Measurements from ENCODE around the gene ACADVL. TPM values are rescaled to one million over a fixed set of nuclear protein-coding genes. Genes with fewer than 3 reads are reported as not detected.
A peak's percentile ranks its signal among the peaks of the same experiment; 100 is the strongest.

ACADVL gene
- polyA plus RNA-seq, 3 donors = 152 to 1,231 (median 154) TPM

GRCh38 chr17:7262935-7263800 is 43.4 kb downstream of the ACADVL start:
- peaks cover 0 to 12% (median 9%) of the 10 kb centered on the region in 7 donors for H3K9me3 Mint-ChIP-seq
- H3K36me3 ChIP-seq (replicated peaks in 1 of 2; ENCODE audit: control insufficient read depth in 1 of 2, insufficient read depth in 2 of 2, low read length in 2 of 2) = peaks cover 5 to 15% of the 10 kb centered on the region in 2 donors
- peak overlapping the region; percentile 71 for H2AFZ ChIP-seq (ENCODE audit: insufficient read depth, low read depth, low read length, poor library complexity, severe bottlenecking)
- no peak overlapping the region for H3K27ac ChIP-seq (ENCODE audit: low read depth in 1 of 2, low read length in 2 of 2)
- H3K27me3 ChIP-seq (ENCODE audit: control insufficient read depth in 2 of 2, insufficient read depth in 2 of 2, low read length in 2 of 2) = peaks cover 20 to 43% of the 10 kb centered on the region in 2 donors
- peaks cover 44 to 79% (median 69%) of the 10 kb centered on the region in 3 donors for H3K27me3 Mint-ChIP-seq (ENCODE audit: low read depth in 3 of 3)
- H4K20me1 ChIP-seq (ENCODE audit: insufficient read depth, low read length) = no peaks in the 10 kb centered on the region
- peaks cover 31 to 45% of the 10 kb centered on the region in 2 donors for H3K4me1 ChIP-seq (ENCODE audit: control insufficient read depth in 1 of 2, insufficient read depth in 2 of 2, low read length in 2 of 2)
- intact Hi-C loops (cut with micrococcal nuclease) = no loop called here
- no peak for TF ChIP-seq CTCF (IDR thresholded peaks at IDR 0.05)
- H3K4me3 Mint-ChIP-seq = peak overlapping the region; percentile 73 to 97
- peaks cover 0 to 7% of the 10 kb centered on the region in 2 donors for H3K9me3 ChIP-seq (replicated peaks in 1 of 2; ENCODE audit: control insufficient read depth in 1 of 2, insufficient read depth in 1 of 2, low read length in 2 of 2)
- peak overlapping the region; percentile 39 to 81 (median 42) for H3K4me3 ChIP-seq (replicated peaks in 1 of 3; ENCODE audit: low read depth in 2 of 3, low read length in 3 of 3)
- peaks cover 16 to 21% of the 10 kb centered on the region in 2 donors for H3K36me3 Mint-ChIP-seq
- DNase-seq = peak in 2 of 3 donors; percentile 49 to 50
- H3K4me1 Mint-ChIP-seq = peaks cover 44% of the 10 kb centered on the region
- H3K27ac Mint-ChIP-seq = peak overlapping the region in 3 of 7 donors; percentile 5 to 50 (median 19)
- peak overlapping the region; percentile 28 for H3K9ac ChIP-seq (ENCODE audit: insufficient read depth, low read length, poor library complexity, severe bottlenecking)
- no peaks in the 10 kb centered on the region for H3K79me2 ChIP-seq (ENCODE audit: insufficient read depth, low read length)
- 1% methylated on average over 19 of the region's 26 CpGs for WGBS (ENCODE audit: insufficient coverage)
- peak overlapping the region; percentile 97 for H3K4me2 ChIP-seq (replicated peaks; ENCODE audit: extremely low read depth, low read length, poor library complexity, severe bottlenecking)

GRCh38 chr17:7263801-7264078 is 44.0 kb downstream of the ACADVL start:
- H3K4me2 ChIP-seq (replicated peaks; ENCODE audit: extremely low read depth, low read length, poor library complexity, severe bottlenecking) = peak overlapping the region; percentile 97
- TF ChIP-seq CTCF (IDR thresholded peaks at IDR 0.05) = no peak
- intact Hi-C loops (cut with micrococcal nuclease) = no loop called here

More at GRCh38 chr17:7263801-7264078, 44.0 kb downstream of the ACADVL start:
- WGBS (ENCODE audit: insufficient coverage) = 33% methylated on average over 2 of the region's 4 CpGs
- Mint-ChIP-seq H3K27me3 (ENCODE audit: low read depth in 3 of 3) (peaks cover 44 to 81% (median 72%) of the 10 kb centered on the region in 3 donors), H3K9me3 (peaks cover 0 to 12% (median 9%) of the 10 kb centered on the region in 7 donors), H3K4me1 (peaks cover 42% of the 10 kb centered on the region), H3K4me3 (peak overlapping the region; percentile 73 to 97), H3K36me3 (peaks cover 11 to 15% of the 10 kb centered on the region in 2 donors), H3K27ac (no peak overlapping the region)
- H3K9ac ChIP-seq (ENCODE audit: insufficient read depth, low read length, poor library complexity, severe bottlenecking) = no peak overlapping the region
- no peak for DNase-seq
- H4K20me1 ChIP-seq (ENCODE audit: insufficient read depth, low read length) = no peaks in the 10 kb centered on the region
- peak overlapping the region; percentile 71 for H2AFZ ChIP-seq (ENCODE audit: insufficient read depth, low read depth, low read length, poor library complexity, severe bottlenecking)
- H3K27ac ChIP-seq (ENCODE audit: low read depth in 1 of 2, low read length in 2 of 2) = no peak overlapping the region
- H3K4me1 ChIP-seq (ENCODE audit: control insufficient read depth in 1 of 2, insufficient read depth in 2 of 2, low read length in 2 of 2) = peaks cover 31 to 44% of the 10 kb centered on the region in 2 donors
- H3K27me3 ChIP-seq (ENCODE audit: control insufficient read depth in 2 of 2, insufficient read depth in 2 of 2, low read length in 2 of 2) = peaks cover 20 to 43% of the 10 kb centered on the region in 2 donors
- H3K4me3 ChIP-seq (replicated peaks in 1 of 3; ENCODE audit: low read depth in 2 of 3, low read length in 3 of 3) = peak overlapping the region in 2 of 3 experiments; percentile 39 to 81
- peaks cover 0 to 7% of the 10 kb centered on the region in 2 donors for H3K9me3 ChIP-seq (replicated peaks in 1 of 2; ENCODE audit: control insufficient read depth in 1 of 2, insufficient read depth in 1 of 2, low read length in 2 of 2)
- H3K79me2 ChIP-seq (ENCODE audit: insufficient read depth, low read length) = no peaks in the 10 kb centered on the region
- peaks cover 0 to 9% of the 10 kb centered on the region in 2 donors for H3K36me3 ChIP-seq (replicated peaks in 1 of 2; ENCODE audit: control insufficient read depth in 1 of 2, insufficient read depth in 2 of 2, low read length in 2 of 2)

Data from CD14-positive monocyte (primary cell).